DND-41 (cell line): Measurements from ENCODE around the gene GFY.

ENCODE experiments used
- CTCF ChIP-seq: IDR thresholded peaks from 2 replicates; pipeline ENCODE4 v1.5.1; 2012; ENCODE audit warnings: borderline replicate concordance, low read length, moderate library complexity, mild to moderate bottlenecking; ENCODE audit not compliant: poor library complexity, severe bottlenecking; ENCODE audit errors: extremely low read depth
- EZH2 ChIP-seq: IDR thresholded peaks from 3 replicates; pipeline ENCODE4 v1.6.1; 2012; ENCODE audit warnings: borderline replicate concordance, low read depth, mild to moderate bottlenecking, moderate library complexity, low read length, inconsistent platforms; ENCODE audit not compliant: severe bottlenecking

DNA sequence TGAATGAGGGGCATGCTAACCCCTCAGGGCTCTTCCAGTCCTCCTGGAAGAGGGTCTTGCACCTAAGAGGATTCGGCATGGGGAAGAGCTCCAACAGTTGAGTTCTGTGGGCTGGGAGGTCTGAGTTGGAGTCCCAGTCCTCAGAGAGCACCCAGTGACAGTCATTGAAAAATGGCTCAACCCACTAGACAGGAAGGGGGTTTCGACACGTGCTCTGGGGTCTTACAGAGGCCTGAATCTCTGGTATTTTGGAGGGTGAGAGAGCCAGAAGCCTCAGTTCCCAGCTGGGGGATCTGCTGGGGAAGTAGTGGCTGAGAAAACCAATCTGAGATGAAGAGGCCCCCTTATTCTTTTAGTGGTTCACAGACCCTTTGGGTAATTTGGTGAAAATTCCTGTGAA lies 10.9 kb upstream of the GFY start:
- TF ChIP-seq CTCF: no peak
- TF ChIP-seq EZH2: no peak
